KMS-11 (cell line): ENCODE measurements around the gene IFNLR1.

Experiments used
- H2AFZ ChIP-seq: fragments of 200-600 bp; sonication (generic); 2 replicates; pipeline ENCODE4 v1.6.1; 2016; ENCODE audit warnings: antibody characterized with exemption, mixed run types, low read depth
- H3K27ac ChIP-seq: fragments of 200-600 bp; sonication (generic); 2 replicates; pipeline ENCODE4 v1.6.1; 2016; ENCODE audit warnings: mild to moderate bottlenecking, mixed run types
- H3K27me3 ChIP-seq: fragments of 200-600 bp; sonication (generic); 2 replicates; pipeline ENCODE4 v1.6.1; 2017; ENCODE audit warnings: mild to moderate bottlenecking, low read depth, mixed run types, moderate library complexity; ENCODE audit not compliant: insufficient read depth
- H3K36me3 ChIP-seq: fragments of 200-600 bp; sonication (generic); 2 replicates; pipeline ENCODE4 v1.6.1; 2017; ENCODE audit warnings: mild to moderate bottlenecking, mixed run types; ENCODE audit not compliant: insufficient read depth
- H3K4me1 ChIP-seq: fragments of 200-600 bp; sonication (generic); 2 replicates; pipeline ENCODE4 v1.6.1; 2016; ENCODE audit warnings: mild to moderate bottlenecking, low read depth, mixed run types; ENCODE audit not compliant: poor library complexity, severe bottlenecking
- H3K4me2 ChIP-seq: fragments of 200-600 bp; sonication (generic); 2 replicates; pipeline ENCODE4 v1.7.0; 2016; ENCODE audit warnings: mild to moderate bottlenecking, mixed run types
- H3K4me3 ChIP-seq: fragments of 200-600 bp; sonication (generic); IDR thresholded peaks from 2 replicates; pipeline ENCODE4 v1.6.1; 2017; ENCODE audit warnings: low read depth, low read length, mixed read lengths; ENCODE audit not compliant: insufficient read depth
- H3K79me2 ChIP-seq: fragments of 200-600 bp; sonication (generic); 2 replicates; pipeline ENCODE4 v1.6.1; 2016; ENCODE audit warnings: low read depth, mixed run types; ENCODE audit not compliant: insufficient read depth
- H3K9ac ChIP-seq: fragments of 200-600 bp; sonication (generic); 2 replicates; pipeline ENCODE4 v1.6.1; 2016; ENCODE audit warnings: mild to moderate bottlenecking, mixed run types
- H4K20me1 ChIP-seq: fragments of 200-600 bp; sonication (generic); 2 replicates; pipeline ENCODE4 v1.6.1; 2016; ENCODE audit warnings: mild to moderate bottlenecking, mixed run types; ENCODE audit not compliant: insufficient read depth
- TF ChIP-seq, protein P1 (sequence below): fragments of 200-600 bp; sonication (generic); conservative IDR thresholded peaks from 2 replicates; pipeline ENCODE4 v1.6.1; 2017; ENCODE audit warnings: low read depth, mild to moderate bottlenecking, antibody characterized with exemption, low read length, moderate library complexity, mixed read lengths

The IFNLR1 gene

DNA sequence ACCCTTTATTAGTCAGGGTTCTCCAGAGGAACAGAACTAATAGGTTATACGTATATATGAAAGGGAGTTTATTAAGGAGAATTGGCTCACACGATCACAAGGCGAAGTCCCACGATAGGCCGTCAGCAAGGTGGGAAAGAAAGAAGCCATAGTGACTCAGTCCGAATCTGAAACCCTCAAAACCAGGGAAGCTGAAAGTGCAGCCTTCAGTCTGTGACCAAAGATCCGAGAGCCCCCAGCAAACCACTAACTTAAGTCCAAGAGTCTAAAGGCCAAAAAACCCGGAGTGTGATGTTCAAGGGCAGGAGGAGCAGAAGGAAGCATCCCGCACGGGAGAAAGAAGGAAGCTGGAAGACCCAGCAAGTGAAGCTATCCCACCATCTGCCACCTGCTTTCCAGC, 9.9 kb downstream of the IFNLR1 start:
- no peak overlapping the region for H3K27ac ChIP-seq
- no peak overlapping the region for H3K9ac ChIP-seq
- no peak overlapping the region for H2AFZ ChIP-seq
- H3K36me3 ChIP-seq, result no peaks in the 10 kb centered on the region
- no peaks in the 10 kb centered on the region for H3K27me3 ChIP-seq
- peaks cover 18% of the 10 kb centered on the region; the same call in 1 of the 2 replicates for H3K79me2 ChIP-seq
- H4K20me1 ChIP-seq, result no peaks in the 10 kb centered on the region
- H3K4me3 ChIP-seq, result no peak overlapping the region
- H3K4me1 ChIP-seq, result no peaks in the 10 kb centered on the region
- H3K4me2 ChIP-seq, result no peak overlapping the region
- TF ChIP-seq, protein P1, sequence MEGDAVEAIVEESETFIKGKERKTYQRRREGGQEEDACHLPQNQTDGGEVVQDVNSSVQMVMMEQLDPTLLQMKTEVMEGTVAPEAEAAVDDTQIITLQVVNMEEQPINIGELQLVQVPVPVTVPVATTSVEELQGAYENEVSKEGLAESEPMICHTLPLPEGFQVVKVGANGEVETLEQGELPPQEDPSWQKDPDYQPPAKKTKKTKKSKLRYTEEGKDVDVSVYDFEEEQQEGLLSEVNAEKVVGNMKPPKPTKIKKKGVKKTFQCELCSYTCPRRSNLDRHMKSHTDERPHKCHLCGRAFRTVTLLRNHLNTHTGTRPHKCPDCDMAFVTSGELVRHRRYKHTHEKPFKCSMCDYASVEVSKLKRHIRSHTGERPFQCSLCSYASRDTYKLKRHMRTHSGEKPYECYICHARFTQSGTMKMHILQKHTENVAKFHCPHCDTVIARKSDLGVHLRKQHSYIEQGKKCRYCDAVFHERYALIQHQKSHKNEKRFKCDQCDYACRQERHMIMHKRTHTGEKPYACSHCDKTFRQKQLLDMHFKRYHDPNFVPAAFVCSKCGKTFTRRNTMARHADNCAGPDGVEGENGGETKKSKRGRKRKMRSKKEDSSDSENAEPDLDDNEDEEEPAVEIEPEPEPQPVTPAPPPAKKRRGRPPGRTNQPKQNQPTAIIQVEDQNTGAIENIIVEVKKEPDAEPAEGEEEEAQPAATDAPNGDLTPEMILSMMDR, result no peak

DNA sequence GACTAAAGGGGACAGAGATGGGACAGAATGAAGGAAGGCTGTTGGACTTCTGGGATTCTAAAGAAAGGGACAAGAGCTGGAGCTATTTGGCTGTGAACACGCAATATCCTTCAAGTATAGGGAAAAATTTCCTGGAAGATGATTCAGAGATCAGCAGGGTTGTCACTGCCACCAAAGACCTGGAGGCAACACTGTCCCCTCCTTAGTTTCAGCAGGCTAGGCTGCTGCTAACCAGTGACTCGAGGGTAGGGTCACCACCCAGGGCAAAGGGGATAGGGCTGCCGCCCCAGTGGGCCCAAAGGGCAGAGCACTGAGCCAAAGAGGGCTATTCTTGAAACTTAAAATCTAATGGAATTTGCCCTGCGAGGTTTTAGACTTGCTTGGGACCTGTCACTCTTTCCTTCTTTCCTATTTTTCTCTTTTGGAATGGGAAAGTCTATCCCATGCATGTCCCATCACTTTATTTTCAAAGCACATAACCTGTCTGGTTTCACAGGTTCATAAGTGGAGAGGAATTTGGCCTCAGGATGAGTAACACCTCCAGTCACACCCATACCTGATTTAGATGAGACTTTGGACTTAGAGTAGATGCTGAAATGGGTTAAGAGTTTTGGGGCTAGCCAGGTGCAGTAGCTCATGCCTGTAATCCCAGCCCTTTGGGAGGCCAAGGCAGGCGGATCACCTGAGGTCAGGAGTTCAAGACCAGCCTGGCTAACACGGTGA, 11.9 kb downstream of the IFNLR1 start:
- Histone ChIP-seq H4K20me1 (no peaks in the 10 kb centered on the region), H3K79me2 (peaks cover 8% of the 10 kb centered on the region; the same call in 1 of the 2 replicates), H2AFZ (no peak overlapping the region), H3K27me3 (no peaks in the 10 kb centered on the region), H3K4me3 (no peak overlapping the region), H3K9ac (no peak overlapping the region), H3K27ac (no peak overlapping the region), H3K36me3 (no peaks in the 10 kb centered on the region), H3K4me1 (no peaks in the 10 kb centered on the region), H3K4me2 (no peak overlapping the region)
- TF ChIP-seq, protein P1, result no peak

DNA sequence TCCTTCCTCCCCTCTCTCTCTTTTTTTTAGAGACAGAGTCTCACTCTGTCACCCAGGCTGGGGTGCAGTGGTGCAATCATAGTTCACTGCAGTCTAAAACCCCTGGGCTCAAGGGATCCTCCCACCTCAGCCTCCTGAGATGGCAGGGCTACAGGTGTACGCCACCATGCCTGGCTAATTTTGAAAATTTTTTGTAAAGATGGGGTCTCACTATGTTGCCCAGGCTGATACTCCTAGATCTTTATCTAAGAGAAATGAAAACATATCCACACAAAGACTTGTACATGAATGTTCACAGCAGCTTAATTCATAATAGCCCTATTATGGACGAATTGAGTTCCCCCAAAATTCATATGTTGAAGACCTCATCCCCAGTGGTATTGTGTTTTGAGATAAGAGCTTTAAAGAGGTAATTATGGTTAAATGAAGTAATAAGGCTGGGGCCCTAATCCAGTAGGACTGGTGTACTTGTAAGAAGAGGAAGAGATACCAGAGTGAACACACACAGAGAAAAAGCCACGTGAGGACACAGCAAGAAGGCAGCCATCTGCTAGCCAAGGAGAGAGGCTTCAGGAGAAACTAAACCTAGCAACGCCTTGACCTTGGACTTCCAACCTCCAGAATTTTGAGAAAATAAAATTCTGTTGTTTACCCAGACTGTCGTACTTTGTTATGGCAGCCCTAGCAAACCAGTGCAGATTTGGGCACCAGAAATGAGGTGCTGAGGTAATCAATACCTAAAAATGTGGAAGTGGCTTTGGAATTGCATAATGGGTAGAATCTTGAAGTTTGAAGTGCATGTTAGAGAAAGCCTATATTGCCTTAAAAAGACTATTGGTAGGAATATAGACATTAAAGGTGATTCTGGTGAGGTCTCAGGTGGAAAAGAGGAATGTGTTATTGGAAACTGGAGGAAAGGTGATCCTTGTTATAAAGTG, 13.2 kb downstream of the IFNLR1 start:
- H4K20me1 ChIP-seq, result no peaks in the 10 kb centered on the region
- H3K36me3 ChIP-seq, result no peaks in the 10 kb centered on the region
- no peak overlapping the region for H2AFZ ChIP-seq
- no peaks in the 10 kb centered on the region for H3K79me2 ChIP-seq
- H3K4me3 ChIP-seq, result no peak overlapping the region
- no peak overlapping the region for H3K27ac ChIP-seq
- H3K4me1 ChIP-seq, result no peaks in the 10 kb centered on the region
- no peaks in the 10 kb centered on the region for H3K27me3 ChIP-seq
- no peak overlapping the region for H3K4me2 ChIP-seq
- no peak overlapping the region for H3K9ac ChIP-seq
- TF ChIP-seq, protein P1, result no peak

DNA sequence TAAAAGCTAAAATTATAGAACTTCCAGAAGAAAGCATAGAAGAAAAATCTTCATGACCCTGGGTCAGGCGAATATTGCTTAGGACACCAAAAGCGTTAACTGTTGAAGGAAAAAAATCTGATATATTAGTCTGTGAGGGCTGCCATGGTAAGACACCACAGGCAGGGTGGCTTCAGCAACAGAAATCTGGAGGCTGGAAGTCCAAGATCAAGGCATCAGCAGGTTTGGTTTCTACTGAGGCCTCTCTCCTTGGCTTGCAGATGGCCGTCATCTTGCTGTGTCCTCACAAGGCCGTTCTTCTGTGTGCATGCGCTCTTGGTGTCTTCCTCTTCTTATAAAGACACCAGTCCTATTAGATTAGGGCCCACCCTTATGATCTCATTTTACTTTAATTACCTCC, 14.5 kb downstream of the IFNLR1 start:
- no peak overlapping the region for H3K9ac ChIP-seq
- TF ChIP-seq, protein P1, result no peak
- no peaks in the 10 kb centered on the region for H3K27me3 ChIP-seq
- H2AFZ ChIP-seq, result no peak overlapping the region
- no peaks in the 10 kb centered on the region for H4K20me1 ChIP-seq
- no peak overlapping the region for H3K4me2 ChIP-seq
- H3K27ac ChIP-seq, result no peak overlapping the region
- no peaks in the 10 kb centered on the region for H3K4me1 ChIP-seq
- no peaks in the 10 kb centered on the region for H3K36me3 ChIP-seq
- no peak overlapping the region for H3K4me3 ChIP-seq
- H3K79me2 ChIP-seq, result no peaks in the 10 kb centered on the region
